GM18873 (cell line): ENCODE data around the gene C12orf43.

Source experiments
- ATAC-seq: cut with Tn5 transposase; IDR thresholded peaks from one replicate; pipeline ENCODE4 v1.9.1; 2021; ENCODE audit warnings: mild to moderate bottlenecking, moderate library complexity, moderate number of reproducible peaks; ENCODE audit not compliant: unreplicated experiment, low FRiP score

C12orf43 gene

DNA sequence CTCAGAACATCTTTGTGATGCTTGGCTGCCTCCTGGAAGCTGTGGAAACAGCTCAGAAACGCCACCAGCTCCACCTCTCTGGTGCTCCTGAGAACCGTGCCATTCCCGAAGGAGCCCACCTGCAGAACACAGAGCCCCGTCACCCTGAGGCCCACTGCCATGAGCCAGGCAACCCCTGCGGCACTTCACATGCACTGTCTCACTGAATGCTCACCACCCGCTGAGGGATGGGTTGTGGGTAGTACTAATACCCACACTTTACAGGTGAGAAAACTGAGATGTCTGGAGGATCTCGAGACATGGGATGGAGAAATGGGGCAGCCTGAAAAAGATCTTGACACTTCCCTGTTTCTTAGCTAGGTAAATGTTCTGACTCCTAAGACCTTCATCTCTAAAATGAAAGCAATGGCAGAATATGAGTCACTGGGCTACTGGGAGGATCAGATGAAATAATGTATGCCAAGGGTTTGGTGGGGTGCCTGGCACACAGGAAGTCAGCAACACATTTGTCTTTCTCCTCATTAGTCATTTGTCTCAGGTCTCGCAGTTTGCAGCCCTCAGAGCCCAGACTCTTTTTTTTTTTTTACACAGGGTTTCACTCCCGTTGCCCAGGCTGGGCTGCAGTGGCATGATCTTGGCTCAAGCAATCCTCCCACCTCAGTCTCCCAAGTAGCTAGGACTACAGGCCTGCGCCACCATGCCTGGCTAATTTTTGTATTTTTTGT is 17.5 kb upstream of the C12orf43 start:
- no peak for ATAC-seq

DNA sequence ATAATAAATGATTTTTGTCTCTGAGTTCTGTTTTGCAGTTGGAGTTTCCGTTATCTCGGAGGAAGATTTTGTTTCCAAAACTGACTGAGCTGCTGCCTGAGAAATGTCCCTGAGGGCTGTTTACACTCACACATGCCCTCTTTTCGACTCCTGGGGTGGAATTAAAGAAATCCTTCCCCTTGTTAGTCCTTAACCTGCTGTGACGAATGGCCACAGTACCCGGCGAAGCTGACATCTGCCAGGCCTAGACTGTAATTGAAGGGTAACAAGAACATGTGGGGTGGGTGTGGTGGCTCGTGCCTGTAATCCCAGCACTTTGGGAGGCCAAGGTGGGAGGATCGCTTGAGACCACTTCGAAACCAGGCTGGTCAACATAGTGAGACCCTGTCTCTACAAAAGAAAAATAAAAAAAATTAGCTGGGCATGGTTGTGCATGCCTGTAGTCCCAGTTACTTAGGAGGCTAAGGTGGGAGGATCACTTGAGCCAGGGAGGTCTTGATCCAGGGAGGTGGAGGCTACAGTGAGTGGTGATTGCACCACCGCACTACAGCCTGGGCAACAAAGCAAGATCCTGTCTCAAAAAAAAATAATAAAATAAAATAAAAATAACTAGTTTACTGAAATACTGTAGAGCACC is 14.4 kb upstream of the C12orf43 start:
- no peak for ATAC-seq

DNA sequence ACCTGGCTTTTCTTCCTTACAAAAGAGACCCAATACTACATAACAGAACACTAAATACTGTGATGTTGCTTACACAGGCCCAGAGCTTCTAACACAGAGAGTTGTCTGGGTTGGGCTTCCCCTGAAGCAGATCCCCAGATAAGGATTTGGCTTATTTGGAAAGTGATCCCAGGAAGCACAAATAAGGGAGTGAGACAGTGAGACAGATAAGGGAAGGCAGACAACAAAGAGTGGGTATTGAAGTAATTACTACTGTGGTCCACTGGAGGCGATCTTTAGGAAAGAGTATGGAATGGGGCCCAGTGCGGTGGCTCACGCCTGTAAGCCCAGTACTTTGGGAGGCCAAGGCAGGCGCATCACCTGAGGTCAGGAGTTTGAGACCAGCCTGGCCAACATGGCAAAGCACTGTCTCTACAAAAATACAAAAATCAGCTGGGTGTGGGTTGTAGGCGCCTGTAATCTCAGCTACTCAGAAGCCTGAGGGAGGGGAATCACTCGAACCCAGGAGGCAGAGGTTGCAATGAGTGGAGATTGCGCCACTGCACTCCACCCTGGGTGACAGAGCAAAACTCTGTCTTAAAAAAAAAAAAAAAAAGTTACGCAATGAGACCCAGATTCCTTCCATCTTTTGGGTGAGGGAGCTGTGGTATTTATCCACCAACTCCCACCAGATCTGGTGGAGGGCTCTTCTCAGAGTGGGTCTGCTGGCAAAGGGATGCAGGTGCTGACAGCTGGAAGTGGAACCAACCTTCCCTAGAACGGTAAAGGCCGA is 10.2 kb upstream of the C12orf43 start:
- ATAC-seq: no peak

DNA sequence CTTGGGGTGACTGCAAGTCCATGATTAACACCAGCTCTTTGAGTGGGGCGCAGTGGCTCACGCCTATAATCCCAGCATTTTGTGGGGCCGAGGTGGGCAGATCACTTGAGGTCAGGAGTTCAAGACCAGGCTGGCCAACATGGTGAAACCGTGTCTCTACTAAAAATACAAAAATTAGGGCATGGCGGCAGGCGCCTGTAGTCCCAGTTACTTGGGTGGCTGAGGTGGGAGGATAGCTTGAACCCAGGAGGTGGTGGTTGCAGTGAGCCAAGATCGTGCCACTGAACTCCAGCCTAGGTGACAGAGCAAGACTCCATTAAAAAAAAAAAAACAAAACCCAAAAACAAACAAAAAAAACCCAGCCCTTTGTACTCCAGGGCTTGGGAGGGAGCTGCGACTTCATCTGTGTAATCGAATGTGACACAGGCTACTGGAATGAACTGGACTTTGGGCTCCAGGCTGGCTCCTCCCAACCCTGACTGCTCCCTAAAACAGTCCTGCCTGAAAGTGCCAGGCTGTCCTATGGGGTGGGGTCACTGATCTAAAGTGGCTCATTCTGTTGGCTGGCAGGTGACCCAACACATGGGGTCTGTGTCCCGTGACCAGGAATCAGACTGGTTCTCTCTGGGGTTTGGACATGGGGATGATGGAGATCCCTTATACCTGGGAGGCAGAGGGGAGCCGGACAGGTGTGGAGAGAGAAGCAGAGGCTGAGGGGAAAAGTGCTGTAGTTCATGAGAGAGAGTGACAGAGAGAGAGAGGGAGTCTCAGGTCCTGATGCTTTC is 9.3 kb upstream of the C12orf43 start:
- no peak for ATAC-seq

DNA sequence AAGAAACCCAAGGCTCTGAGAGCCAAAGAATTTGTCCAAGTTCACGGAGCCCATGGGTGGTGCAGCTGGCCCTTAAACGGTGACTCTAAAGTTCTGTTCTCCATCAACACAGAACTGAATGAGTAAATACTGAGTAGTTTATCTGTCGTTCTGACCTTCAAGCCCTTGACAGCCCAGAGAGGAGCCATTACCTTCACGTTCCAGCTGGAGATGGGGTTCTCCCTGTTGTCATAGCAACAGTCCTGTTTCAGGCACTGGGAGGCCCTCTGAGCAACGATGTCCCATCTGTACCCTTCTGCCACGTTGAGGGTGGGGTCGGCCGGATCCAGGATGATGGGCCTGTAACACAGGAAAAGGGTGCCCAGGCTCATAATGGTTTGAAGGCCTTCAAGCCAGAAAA is 7.5 kb upstream of the C12orf43 start:
- ATAC-seq: no peak

DNA sequence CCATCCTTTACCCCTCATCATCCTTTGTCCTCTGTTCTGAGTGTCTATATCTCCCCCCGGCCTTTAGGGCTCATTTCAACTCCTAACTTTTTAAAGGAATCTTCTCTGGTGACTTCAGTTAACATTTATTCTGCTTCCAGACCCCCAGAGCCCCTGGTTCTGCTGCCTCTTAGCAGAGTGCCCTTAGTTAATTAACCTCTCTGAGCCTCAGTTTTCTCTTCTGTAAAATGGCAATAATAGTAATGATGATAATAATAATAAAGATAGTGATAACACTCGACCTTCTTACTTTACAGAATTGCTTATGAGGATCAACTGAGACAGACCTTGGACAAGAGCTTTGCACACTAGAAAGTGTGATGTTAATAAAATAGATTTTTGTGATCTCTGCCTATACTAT is 6.4 kb upstream of the C12orf43 start:
- no peak for ATAC-seq

DNA sequence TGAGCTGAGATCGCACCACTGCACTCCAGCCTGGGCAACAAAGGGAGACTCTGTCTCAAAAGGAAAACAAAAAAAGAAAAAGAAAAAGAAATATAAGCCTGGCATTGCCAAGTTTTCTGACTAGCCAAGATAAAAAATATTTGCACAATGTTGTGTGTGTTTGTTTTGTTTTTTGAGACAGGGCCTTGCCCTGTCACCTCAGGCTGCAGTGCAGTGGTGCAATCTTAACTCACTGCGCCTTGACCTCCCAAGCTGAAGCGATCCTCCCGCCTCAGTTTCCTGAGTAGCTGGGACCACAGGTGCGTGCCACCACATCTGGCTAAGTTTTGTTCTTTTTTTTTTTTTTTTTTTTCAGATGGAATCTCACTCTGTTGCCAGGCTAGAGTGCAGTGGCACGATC is 5.5 kb upstream of the C12orf43 start:
- ATAC-seq: no peak

DNA sequence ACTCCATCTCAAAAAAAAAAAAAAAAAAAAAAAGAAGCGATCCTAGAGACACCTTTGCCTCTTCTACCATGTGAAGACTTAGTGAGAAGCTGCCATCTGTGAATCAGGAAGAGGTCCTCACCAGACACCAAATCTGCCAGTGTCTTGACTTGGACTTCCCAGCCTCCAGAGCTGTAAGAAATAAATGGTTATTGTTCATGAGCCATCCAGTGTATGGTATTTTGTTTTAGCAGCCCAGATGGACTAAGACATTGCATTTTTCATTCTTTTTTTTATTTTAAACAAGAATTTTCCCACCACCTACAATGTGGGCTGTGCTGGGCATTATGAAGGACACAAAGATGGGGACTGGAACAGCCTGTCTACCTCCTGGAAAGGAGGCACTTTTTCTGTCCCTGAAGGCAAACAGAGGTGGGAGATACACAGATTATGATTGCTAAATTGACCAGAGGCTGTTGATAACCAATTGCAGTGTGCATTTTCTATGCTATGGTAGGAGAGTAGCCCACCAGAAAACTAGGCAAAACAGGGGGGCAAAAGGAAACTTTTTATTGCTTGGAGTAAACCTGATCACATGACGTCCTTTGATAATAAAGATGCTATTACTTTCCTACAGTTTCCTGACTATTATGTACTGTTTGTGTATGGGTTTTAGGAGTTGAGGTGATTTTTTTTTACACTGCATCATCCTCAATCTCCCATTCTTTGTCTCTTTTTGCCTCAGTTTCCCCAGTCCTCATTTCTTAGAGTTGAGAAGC is 2.8 kb upstream of the C12orf43 start:
- no peak for ATAC-seq

DNA sequence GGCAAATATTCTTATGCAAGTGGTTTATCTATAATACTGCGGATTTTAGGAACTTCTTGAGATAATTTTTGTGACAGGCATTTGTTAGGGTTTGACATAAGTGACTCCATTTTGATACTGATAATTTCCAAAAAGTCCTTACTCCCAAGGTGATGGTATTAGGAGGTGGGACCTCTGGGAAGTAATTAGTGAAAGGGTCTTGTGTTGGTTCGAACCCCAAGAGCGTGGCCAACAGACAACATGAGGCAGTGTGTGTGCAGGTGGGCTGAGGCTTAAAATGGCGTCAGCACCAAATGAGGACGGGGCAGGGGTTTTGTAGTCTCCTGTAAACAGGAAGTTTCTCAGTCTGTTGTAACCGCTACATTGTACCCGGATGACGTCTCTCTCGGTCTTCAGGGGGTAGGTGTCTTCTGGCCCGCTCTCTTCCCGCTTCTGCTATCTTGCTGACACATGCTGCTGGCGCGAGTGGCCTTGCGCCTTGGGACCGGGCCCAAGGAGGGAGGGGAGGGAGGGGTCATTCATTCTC is 1.7 kb upstream of the C12orf43 start:
- ATAC-seq: no peak

DNA sequence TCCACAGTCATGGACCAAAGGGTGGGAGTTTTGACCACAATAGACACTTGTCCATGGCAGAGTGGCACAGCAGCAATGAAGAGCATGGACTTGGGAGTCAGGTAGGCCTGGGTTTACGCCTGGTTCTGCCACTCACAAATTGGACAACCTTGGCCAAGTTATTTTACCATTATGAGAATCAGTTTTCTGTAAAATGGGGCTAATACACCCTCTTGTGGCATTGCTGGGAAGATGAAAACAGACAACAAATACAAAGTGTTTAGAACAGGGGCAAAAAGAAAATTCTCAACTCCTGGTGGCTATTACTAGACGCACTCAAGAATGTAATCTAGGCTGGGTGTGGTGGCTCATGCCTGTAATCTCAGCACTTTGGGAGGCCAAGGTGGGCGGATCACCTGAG is 2.6 kb downstream of the C12orf43 start:
- no peak for ATAC-seq

DNA sequence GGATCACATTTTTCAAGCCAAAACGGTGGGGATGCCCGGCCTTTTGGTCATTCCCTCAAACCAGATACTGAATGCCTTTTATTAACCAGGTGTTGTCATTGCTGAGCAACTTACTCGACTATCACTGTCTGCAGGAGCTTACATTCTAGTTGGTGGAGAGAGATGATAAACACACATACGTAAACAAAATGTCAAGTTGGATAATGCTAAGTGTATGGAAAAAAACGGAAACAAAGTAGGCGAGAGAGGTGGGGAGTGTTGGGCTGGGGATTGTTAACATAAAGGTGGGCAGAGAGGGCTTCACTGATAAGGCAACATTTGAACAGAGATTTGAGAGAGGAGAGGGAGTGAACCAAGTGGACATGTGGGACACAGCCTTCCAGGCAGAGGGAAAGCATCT is 4.5 kb downstream of the C12orf43 start:
- ATAC-seq: no peak

DNA sequence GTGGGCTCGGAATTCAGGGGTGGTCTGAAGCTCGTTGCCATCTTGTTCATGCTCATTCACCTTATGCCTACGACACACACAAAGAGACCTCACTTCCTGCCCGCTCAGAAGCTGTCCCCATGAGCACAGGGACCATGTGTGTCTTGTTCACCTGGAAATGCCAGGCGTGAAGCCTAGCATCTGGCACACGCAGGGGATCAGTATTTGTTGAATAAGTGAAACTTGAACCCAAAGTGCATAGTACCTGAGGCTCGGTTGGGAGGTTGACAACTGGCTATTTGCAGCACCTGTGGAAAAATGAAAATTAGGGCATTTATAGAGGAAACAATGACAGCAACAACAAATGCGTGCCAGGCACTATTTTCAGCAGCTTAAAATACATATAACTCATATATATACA is 5.4 kb downstream of the C12orf43 start:
- no peak for ATAC-seq

DNA sequence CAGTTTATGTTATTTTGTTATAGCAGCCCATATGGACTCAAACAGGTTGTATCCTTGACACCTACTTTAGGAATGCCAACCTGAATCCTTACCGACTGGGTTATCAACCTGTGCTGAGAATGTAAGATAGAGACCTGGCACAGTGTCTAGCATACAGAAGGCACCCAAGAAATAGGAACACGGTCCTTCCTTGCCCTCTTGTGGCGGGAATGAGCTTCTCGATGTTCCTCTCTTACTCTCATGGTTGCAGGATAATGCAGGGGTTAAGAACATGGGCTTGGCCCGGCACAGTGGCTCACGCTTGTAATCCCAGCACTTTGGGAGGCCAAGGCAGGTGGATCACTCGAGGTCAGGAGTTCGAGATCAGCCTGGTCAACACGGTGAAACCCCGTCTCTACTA is 6.5 kb downstream of the C12orf43 start:
- ATAC-seq: no peak

DNA sequence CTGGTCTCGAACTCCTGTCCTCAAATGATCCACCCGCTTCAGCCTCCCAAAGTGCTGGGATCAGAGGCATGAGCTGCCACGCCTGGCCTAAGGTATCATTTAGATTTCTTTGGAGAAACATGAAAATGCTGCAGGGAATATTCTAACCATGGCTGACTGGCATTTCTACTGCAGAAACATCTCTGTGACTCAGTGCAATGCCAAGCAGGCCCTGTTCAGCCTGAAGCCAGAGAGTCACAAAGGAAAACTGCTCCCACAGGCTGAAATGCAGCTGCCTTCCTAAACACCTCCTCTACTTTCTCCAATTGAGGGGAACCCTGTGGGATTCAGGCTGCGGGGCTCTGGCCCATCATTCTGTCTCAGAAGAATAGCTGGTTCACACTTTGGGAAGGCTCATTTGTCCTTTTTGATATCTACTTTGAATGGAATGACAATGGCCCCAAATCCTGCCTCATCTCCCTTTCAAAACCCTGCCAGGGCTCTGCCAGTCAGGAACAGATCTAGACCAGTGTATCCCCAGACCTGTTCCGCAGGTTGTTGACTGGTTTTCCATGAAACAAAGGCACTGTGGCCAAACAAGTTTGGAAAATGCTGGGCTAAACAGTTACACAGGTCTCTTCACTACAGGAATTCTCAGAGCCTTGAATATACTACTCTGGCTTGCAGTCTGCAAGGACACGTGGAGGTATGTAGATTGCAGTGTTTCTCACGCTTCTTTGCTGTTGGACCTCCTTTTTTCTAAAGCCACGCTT is 7.8 kb downstream of the C12orf43 start:
- no peak for ATAC-seq

DNA sequence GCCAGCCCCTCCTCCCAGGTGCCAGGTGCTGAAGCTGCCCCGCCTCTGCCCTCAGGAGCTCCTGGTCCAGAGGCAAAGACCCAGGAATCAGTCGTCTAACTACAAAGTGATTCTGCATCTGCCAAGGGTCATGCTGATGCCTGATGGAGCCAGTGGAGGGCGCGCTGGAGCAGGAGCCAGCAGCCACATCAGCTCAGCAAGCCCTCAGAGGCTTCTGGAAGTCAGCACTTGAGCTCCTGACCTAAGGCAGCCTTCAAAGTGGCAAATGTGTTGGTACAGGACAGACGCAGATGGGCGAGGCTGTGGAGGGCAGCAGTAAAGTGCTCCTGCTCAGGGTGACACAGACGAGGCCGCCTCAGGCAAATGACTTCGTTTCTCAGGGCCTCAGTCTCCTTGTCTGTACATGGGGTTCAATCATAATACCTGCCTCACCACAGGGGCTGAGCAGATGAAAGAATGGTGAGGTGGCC is 10.9 kb downstream of the C12orf43 start:
- ATAC-seq: no peak

DNA sequence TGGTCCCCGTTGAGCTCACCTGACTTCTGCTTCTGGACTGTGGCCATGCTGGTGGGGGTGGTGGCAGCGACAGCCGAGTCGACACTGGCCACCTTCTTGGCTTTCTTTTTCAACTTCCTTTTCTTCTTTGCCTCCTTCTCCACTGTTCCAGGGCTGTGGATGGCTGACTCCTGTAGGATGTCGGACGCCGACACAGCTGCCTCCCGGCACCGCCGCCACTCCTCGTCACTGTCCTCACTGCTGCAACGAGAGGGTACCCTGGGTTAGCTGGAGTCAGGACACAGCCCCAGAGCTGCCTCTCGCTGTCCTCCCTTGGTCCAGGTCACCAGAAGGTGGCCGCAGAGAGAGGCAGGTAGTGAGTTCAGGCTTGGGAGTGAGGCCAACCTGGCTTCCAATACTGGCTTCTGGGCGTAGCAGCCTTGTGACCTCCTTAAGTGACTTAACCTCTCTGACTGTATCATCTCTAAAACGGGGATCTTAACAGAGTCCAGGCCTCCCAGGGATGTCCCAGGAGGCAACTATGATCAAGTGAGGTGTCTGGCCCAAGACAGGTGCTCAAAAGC is 12.0 kb downstream of the C12orf43 start:
- no peak for ATAC-seq

DNA sequence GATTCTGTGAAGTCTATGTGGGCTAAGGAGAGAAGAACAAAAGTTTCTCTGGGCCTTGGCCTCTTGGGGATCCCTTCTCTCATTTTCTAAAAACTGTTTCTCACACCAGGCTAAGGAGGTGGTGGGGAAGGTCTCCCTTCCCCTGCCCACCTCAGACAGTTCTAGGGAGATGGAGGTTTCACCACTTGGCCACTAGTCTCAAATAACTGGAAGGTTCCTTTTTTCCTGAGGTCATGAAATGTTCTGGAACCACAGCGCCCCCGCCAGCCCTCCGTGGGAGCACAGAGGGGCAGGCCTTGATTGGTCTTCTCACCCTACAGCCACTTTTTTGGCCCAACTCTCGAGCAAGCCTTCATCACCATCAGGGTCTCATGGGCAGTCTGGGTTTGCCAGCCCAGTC is 12.6 kb downstream of the C12orf43 start:
- ATAC-seq: no peak

DNA sequence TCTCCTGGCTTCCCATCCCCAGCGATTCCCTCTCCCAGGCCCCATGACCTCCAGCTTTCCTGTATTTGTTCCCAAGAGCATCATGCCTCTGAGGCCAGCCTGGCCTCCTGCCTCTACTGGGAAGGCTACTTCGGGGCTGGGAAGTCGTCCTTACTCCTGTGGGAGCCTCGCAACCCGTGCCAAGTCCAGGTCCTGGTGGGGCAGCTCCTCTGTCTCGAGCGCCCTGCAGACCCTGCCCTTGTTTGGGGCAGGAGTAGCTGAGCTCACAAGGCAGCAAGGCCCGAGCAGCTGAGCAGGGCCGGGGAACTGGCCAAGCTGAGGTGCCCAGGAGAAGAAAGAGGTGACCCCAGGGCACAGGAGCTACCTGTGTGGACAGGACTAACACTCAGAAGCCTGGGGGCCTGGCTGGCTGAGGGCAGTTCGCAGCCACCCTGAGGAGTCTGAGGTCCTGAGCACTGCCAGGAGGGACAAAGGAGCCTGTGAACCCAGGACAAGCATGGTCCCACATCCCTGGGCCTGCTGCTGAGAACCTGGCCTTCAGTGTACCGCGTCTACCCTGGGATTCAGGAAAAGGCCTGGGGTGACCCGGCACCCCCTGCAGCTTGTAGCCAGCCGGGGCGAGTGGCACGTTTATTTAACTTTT is 14.3 kb downstream of the C12orf43 start:
- ATAC-seq: no peak
